GM12878 (cell line): ENCODE measurements around the gene MOV10L1. TPM values are rescaled to one million over a fixed set of nuclear protein-coding genes. Genes with fewer than 3 reads are reported as not detected.

Experiments used
- ATAC-seq: fragments of 200-7000 bp; cut with Tn5 transposase; 3 replicates; pipeline ENCODE4 v1.9.1; 2020; ENCODE audit warnings: mild to moderate bottlenecking, moderate library complexity
- BruUV-seq: library from RNA; stranded (reverse); fragments of 400-500 nt; replicated peaks from 2 replicates; lab custom pipeline; 2021; lab: Mats Ljungman, UMichigan
- CTCF ChIA-PET: fragments of 300-600 bp; sonication (Branson Sonifier 250); formaldehyde crosslinking; extraction: SDS; loops from one replicate; lab custom pipeline; 2021; ENCODE audit warnings: inconsistent platforms; lab: Yijun Ruan, JAX
- POLR2A ChIA-PET: fragments of 350-600 bp; formaldehyde crosslinking; extraction: SDS; loops from one replicate; lab custom pipeline; 2021; ENCODE audit warnings: inconsistent platforms; lab: Charles Lee
- RAD21 ChIA-PET: fragments of 300-600 bp; sonication (Branson Sonifier 250); formaldehyde crosslinking; loops from one replicate; lab custom pipeline; 2023; ENCODE audit warnings: antibody characterized with exemption; ENCODE audit not compliant: unreplicated experiment; lab: Charles Lee
- SMC1A ChIA-PET: fragments of 300-600 bp; sonication (Branson Sonifier 250); formaldehyde crosslinking; loops from one replicate; lab custom pipeline; 2023; ENCODE audit not compliant: unreplicated experiment, uncharacterized antibody; lab: Charles Lee
- DNase-seq: peaks from one replicate; pipeline ENCODE4 v3.0.0-alpha.2; 2011; ENCODE audit warnings: low read depth, low spot score
- FAIRE-seq: peaks from 3 replicates; lab custom pipeline; 2011; peaks lifted over from hg19 to GRCh38; lab: Jason Lieb, UNC
- H2AFZ ChIP-seq: 2 replicates; pipeline ENCODE4 v1.6.0; 2011; ENCODE audit warnings: low read depth, low read length, control low read depth; ENCODE audit not compliant: control insufficient read depth
- H3K27ac ChIP-seq: 2 replicates; pipeline ENCODE4 v1.5.1; 2011; ENCODE audit warnings: control low read depth; ENCODE audit not compliant: control insufficient read depth, insufficient read depth
- H3K27me3 ChIP-seq, 2 experiments: replicated peaks in 1 of 2; 2 replicates each; pipeline versions ENCODE4 v1.6.0 to v1.6.1; 2011; ENCODE audit warnings: low read length in 1 of 2; ENCODE audit not compliant: control insufficient read depth in 2 of 2, insufficient read depth in 2 of 2
- H3K36me3 ChIP-seq, 2 experiments: 2 replicates each; pipeline ENCODE4 v1.5.1; 2011; ENCODE audit warnings: low read length in 1 of 2; ENCODE audit not compliant: control insufficient read depth in 2 of 2, insufficient read depth in 2 of 2
- H3K4me1 ChIP-seq: 2 replicates; pipeline ENCODE4 v1.6.1; 2011; ENCODE audit warnings: mild to moderate bottlenecking, low read length, moderate library complexity, mixed read lengths; ENCODE audit not compliant: control insufficient read depth, insufficient read depth
- H3K4me2 ChIP-seq: 2 replicates; pipeline ENCODE4 v1.6.0; 2011; ENCODE audit warnings: control low read depth; ENCODE audit not compliant: control insufficient read depth, insufficient read depth
- H3K4me3 ChIP-seq: fragments of 200-600 bp; sonication (generic); 2 replicates; pipeline ENCODE4 v1.5.1; 2016
- H3K79me2 ChIP-seq: 2 replicates; pipeline ENCODE4 v1.6.0; 2011; ENCODE audit warnings: low read length; ENCODE audit not compliant: control insufficient read depth, insufficient read depth
- H3K9ac ChIP-seq: 2 replicates; pipeline ENCODE4 v1.8.0; 2011; ENCODE audit warnings: low read length, control low read depth, mixed read lengths; ENCODE audit not compliant: control insufficient read depth, insufficient read depth
- H3K9me3 ChIP-seq: replicated peaks from 3 replicates; pipeline ENCODE4 v1.5.1; 2011; ENCODE audit warnings: mild to moderate bottlenecking, low read length; ENCODE audit not compliant: control insufficient read depth, insufficient read depth
- H4K20me1 ChIP-seq: 2 replicates; pipeline ENCODE4 v1.6.0; 2011; ENCODE audit not compliant: control insufficient read depth, insufficient read depth
- ATF7 ChIP-seq: fragments of 450-650 bp; IDR thresholded peaks from 2 replicates; pipeline ENCODE4 v1.6.1; 2016; ENCODE audit warnings: low read depth, mild to moderate bottlenecking
- BCLAF1 ChIP-seq: fragments of 450-650 bp; IDR thresholded peaks from 2 replicates; pipeline ENCODE4 v1.6.1; 2017; ENCODE audit warnings: antibody characterized with exemption, mild to moderate bottlenecking, moderate library complexity
- FOS ChIP-seq: IDR thresholded peaks from 3 replicates; pipeline ENCODE4 v1.6.1; 2011; ENCODE audit warnings: borderline replicate concordance; ENCODE audit not compliant: insufficient read length; ENCODE audit errors: extremely low read depth
- KAT2A ChIP-seq: conservative IDR thresholded peaks from 2 replicates; pipeline ENCODE4 v1.6.1; 2011; ENCODE audit warnings: low read depth, low read length; ENCODE audit not compliant: control insufficient read depth
- PML ChIP-seq: IDR thresholded peaks from 2 replicates; pipeline ENCODE4 v1.6.1; 2012; ENCODE audit warnings: low read length, inconsistent platforms
- RBBP5 ChIP-seq: fragments of 200-600 bp; sonication (generic); conservative IDR thresholded peaks from 2 replicates; pipeline ENCODE4 v1.6.1; 2016
- SIX5 ChIP-seq: IDR thresholded peaks from 2 replicates; pipeline ENCODE4 v1.6.1; 2011; ENCODE audit warnings: mild to moderate bottlenecking, low read depth, low read length, moderate library complexity; ENCODE audit not compliant: severe bottlenecking
- SMARCA5 ChIP-seq: fragments of 450-650 bp; IDR thresholded peaks from 2 replicates; pipeline ENCODE4 v1.6.1; 2017; ENCODE audit warnings: mild to moderate bottlenecking
- TCF7 ChIP-seq: IDR thresholded peaks from 2 replicates; pipeline ENCODE4 v1.6.1; 2014; ENCODE audit warnings: antibody characterized with exemption, borderline replicate concordance
- ZBTB33 ChIP-seq: fragments of 450-650 bp; IDR thresholded peaks from 2 replicates; pipeline ENCODE4 v1.6.1; 2017; ENCODE audit warnings: mild to moderate bottlenecking
- WGBS: methylation state at CpG from one replicate; pipeline ENCODE4 v1.1.6; 2016; ENCODE audit warnings: low lambda C conversion rate; ENCODE audit not compliant: insufficient replicate concordance, insufficient coverage; ENCODE audit errors: missing lambda C conversion rate; 5-methylcytosine and 5-hydroxymethylcytosine counted together
- in situ Hi-C: fragments of 300-500 bp; cut with MboI; formaldehyde crosslinking; loops from 9 replicates; pipeline ENCODE4 v1.14.3; 2018; ENCODE audit warnings: mixed read lengths
- intact Hi-C: fragments of 100-400 bp; cut with micrococcal nuclease; formaldehyde crosslinking; loops from one replicate; pipeline ENCODE4 v1.14.2; 2022; ENCODE audit not compliant: unreplicated experiment
- polyA plus RNA-seq, 11 experiments: library from polyadenylated mRNA; depleted of rRNA in 4 of 11; unstranded in 6 of 11; stranded (reverse) in 5 of 11; fragments of >200 nt; fragmentation: Nextera tagmentation in 4 of 11; fragmentation: Illumina TruSeq in 1 of 11; extraction: Ambion mirVana in 4 of 11; extraction: Trizol in 1 of 11; gene quantifications; 1 replicate in 1 of 11; 2 replicates in 10 of 11; pipeline versions ENCODE4 v1.2.1 to v1.2.3, GENCODE V29; 2011 to 2016; ENCODE audit warnings: inconsistent platforms in 2 of 11, missing spikeins in 2 of 11, low read depth in 1 of 11
- total RNA-seq, 4 experiments: library from RNA; depleted of rRNA in 3 of 4; stranded (reverse); fragments of >200 nt in 3 of 4; fragmentation: Illumina TruSeq in 1 of 4; extraction: Trizol in 1 of 4; gene quantifications; 2 replicates each; pipeline versions ENCODE4 v1.2.1 to v1.2.3, GENCODE V29; 2013 to 2021
- TF ChIP-seq, protein P1 (sequence below): fragments of 450-650 bp; formaldehyde crosslinking; IDR thresholded peaks from 2 replicates; pipeline ENCODE4 v1.5.0; 2022; ENCODE audit warnings: mild to moderate bottlenecking, missing genetic modification characterization

Gene MOV10L1
- total and polyA plus RNA-seq, 10 of the 15 experiments (the other 5 are each of a cell fraction or from before 2014, with no cell fraction given), result 0.22 TPM; not detected in 9

- in situ Hi-C loops, result no loop called here
- FAIRE-seq, result no peak
- ChIA-PET SMC1A (interaction anchor here (0.6 kb wide), 1 partner anchor 289 kb away, joined by 3 read pairs; no protein-coding TSS in a partner anchor), RAD21 (no interaction called here)
- Histone ChIP-seq H3K27me3 (no peaks in the 10 kb centered on the region), H2AFZ (no peak overlapping the region), H3K4me2 (no peak overlapping the region), H3K4me1 (peaks cover 9% of the 10 kb centered on the region)
- TF ChIP-seq ATF7 (no peak), SMARCA5 (no peak), ZBTB33 (no peak), KAT2A (no peak), TCF7 (no peak), FOS (no peak), RBBP5 (no peak), BCLAF1 (no peak), SIX5 (no peak), PML (no peak)
- TF ChIP-seq, protein P1, sequence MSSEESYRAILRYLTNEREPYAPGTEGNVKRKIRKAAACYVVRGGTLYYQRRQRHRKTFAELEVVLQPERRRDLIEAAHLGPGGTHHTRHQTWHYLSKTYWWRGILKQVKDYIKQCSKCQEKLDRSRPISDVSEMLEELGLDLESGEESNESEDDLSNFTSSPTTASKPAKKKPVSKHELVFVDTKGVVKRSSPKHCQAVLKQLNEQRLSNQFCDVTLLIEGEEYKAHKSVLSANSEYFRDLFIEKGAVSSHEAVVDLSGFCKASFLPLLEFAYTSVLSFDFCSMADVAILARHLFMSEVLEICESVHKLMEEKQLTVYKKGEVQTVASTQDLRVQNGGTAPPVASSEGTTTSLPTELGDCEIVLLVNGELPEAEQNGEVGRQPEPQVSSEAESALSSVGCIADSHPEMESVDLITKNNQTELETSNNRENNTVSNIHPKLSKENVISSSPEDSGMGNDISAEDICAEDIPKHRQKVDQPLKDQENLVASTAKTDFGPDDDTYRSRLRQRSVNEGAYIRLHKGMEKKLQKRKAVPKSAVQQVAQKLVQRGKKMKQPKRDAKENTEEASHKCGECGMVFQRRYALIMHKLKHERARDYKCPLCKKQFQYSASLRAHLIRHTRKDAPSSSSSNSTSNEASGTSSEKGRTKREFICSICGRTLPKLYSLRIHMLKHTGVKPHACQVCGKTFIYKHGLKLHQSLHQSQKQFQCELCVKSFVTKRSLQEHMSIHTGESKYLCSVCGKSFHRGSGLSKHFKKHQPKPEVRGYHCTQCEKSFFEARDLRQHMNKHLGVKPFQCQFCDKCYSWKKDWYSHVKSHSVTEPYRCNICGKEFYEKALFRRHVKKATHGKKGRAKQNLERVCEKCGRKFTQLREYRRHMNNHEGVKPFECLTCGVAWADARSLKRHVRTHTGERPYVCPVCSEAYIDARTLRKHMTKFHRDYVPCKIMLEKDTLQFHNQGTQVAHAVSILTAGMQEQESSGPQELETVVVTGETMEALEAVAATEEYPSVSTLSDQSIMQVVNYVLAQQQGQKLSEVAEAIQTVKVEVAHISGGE (CRISPR knock-in tag), result no peak
- TF ChIP-seq, all 136 proteins: peak for 0
- intact Hi-C loops, result no loop called here
- no peaks in the 10 kb centered on the region for H4K20me1 ChIP-seq
- H3K9ac ChIP-seq, result no peak overlapping the region
- ATAC-seq, result no peak
- POLR2A ChIA-PET, result no interaction called here
- DNase-seq, result no peak
- CTCF ChIA-PET, result interaction anchor here (0.6 to 0.8 kb wide), 2 partner anchors 18 to 56 kb away, joined by 3 to 4 read pairs; no protein-coding TSS in a partner anchor
- H3K79me2 ChIP-seq, result peaks cover 15% of the 10 kb centered on the region
- peaks cover 0 to 6% of the 10 kb centered on the region in 2 experiments for H3K36me3 ChIP-seq
- WGBS, result 99% methylated on average over 7 of the region's 7 CpGs
- no peak overlapping the region for H3K4me3 ChIP-seq
- BruUV-seq, result no TSS peak
- H3K27ac ChIP-seq, result no peak overlapping the region
- no peaks in the 10 kb centered on the region for H3K9me3 ChIP-seq
Measured at GRCh38 chr22:50204571-50204970, 114.8 kb downstream of the MOV10L1 start.
